ENCODE data around the gene IRF6.

IRF6 gene

GRCh38 chr1:209838537-209838936, 32.6 kb upstream of the IRF6 start:
- peaks cover 100% of the 10 kb centered on the region for H3K36me3 ChIP-seq (ENCODE audit: control insufficient read depth, low read depth, low read length)
- no peaks in the 10 kb centered on the region for H3K9me3 ChIP-seq (ENCODE audit: control insufficient read depth, low read depth, low read length)
- H3K27me3 ChIP-seq (ENCODE audit: control insufficient read depth, insufficient read depth, low read length), result no peaks in the 10 kb centered on the region
- no peak overlapping the region for H3K9ac ChIP-seq (ENCODE audit: low read length)
- no peaks in the 10 kb centered on the region for H3K4me1 ChIP-seq (ENCODE audit: control insufficient read depth, low read depth, low read length)
- no peak overlapping the region for H3K4me3 ChIP-seq (ENCODE audit: low read length)
- H3K27ac ChIP-seq (ENCODE audit: low read length), result no peak overlapping the region

GRCh38 chr1:209837671-209838070, 31.7 kb upstream of the IRF6 start:
- Histone ChIP-seq H3K9ac (ENCODE audit: low read length) (no peak overlapping the region), H3K9me3 (ENCODE audit: control insufficient read depth, low read depth, low read length) (no peaks in the 10 kb centered on the region), H3K36me3 (ENCODE audit: control insufficient read depth, low read depth, low read length) (peaks cover 98% of the 10 kb centered on the region), H3K27me3 (ENCODE audit: control insufficient read depth, insufficient read depth, low read length) (no peaks in the 10 kb centered on the region), H3K27ac (ENCODE audit: low read length) (no peak overlapping the region), H3K4me3 (ENCODE audit: low read length) (no peak overlapping the region), H3K4me1 (ENCODE audit: control insufficient read depth, low read depth, low read length) (no peaks in the 10 kb centered on the region)

- Histone ChIP-seq H3K36me3 (ENCODE audit: control insufficient read depth, low read depth, low read length) (peaks cover 94% of the 10 kb centered on the region), H3K9ac (ENCODE audit: low read length) (no peak overlapping the region), H3K27ac (ENCODE audit: low read length) (no peak overlapping the region), H3K4me3 (ENCODE audit: low read length) (no peak overlapping the region), H3K9me3 (ENCODE audit: control insufficient read depth, low read depth, low read length) (no peaks in the 10 kb centered on the region), H3K27me3 (ENCODE audit: control insufficient read depth, insufficient read depth, low read length) (no peaks in the 10 kb centered on the region), H3K4me1 (ENCODE audit: control insufficient read depth, low read depth, low read length) (no peaks in the 10 kb centered on the region)
These were observed 29.9 kb upstream of the IRF6 start for GRCh38 chr1:209835782-209836298.

GRCh38 chr1:209831615-209832014, 25.7 kb upstream of the IRF6 start:
- Histone ChIP-seq H3K27me3 (ENCODE audit: control insufficient read depth, insufficient read depth, low read length) (no peaks in the 10 kb centered on the region), H3K9ac (ENCODE audit: low read length) (no peak overlapping the region), H3K36me3 (ENCODE audit: control insufficient read depth, low read depth, low read length) (peaks cover 54% of the 10 kb centered on the region), H3K4me3 (ENCODE audit: low read length) (no peak overlapping the region), H3K9me3 (ENCODE audit: control insufficient read depth, low read depth, low read length) (no peaks in the 10 kb centered on the region), H3K4me1 (ENCODE audit: control insufficient read depth, low read depth, low read length) (no peaks in the 10 kb centered on the region), H3K27ac (ENCODE audit: low read length) (no peak overlapping the region)

GRCh38 chr1:209830722-209831121, 24.8 kb upstream of the IRF6 start:
- no peak overlapping the region for H3K4me3 ChIP-seq (ENCODE audit: low read length)
- no peaks in the 10 kb centered on the region for H3K27me3 ChIP-seq (ENCODE audit: control insufficient read depth, insufficient read depth, low read length)
- no peaks in the 10 kb centered on the region for H3K4me1 ChIP-seq (ENCODE audit: control insufficient read depth, low read depth, low read length)
- H3K36me3 ChIP-seq (ENCODE audit: control insufficient read depth, low read depth, low read length), result peaks cover 45% of the 10 kb centered on the region
- no peak overlapping the region for H3K27ac ChIP-seq (ENCODE audit: low read length)
- no peak overlapping the region for H3K9ac ChIP-seq (ENCODE audit: low read length)
- H3K9me3 ChIP-seq (ENCODE audit: control insufficient read depth, low read depth, low read length), result no peaks in the 10 kb centered on the region

GRCh38 chr1:209829716-209830115, 23.8 kb upstream of the IRF6 start:
- H3K36me3 ChIP-seq (ENCODE audit: control insufficient read depth, low read depth, low read length), result peaks cover 35% of the 10 kb centered on the region
- H3K27ac ChIP-seq (ENCODE audit: low read length), result no peak overlapping the region
- H3K9me3 ChIP-seq (ENCODE audit: control insufficient read depth, low read depth, low read length), result no peaks in the 10 kb centered on the region
- no peaks in the 10 kb centered on the region for H3K27me3 ChIP-seq (ENCODE audit: control insufficient read depth, insufficient read depth, low read length)
- no peak overlapping the region for H3K9ac ChIP-seq (ENCODE audit: low read length)
- no peaks in the 10 kb centered on the region for H3K4me1 ChIP-seq (ENCODE audit: control insufficient read depth, low read depth, low read length)
- no peak overlapping the region for H3K4me3 ChIP-seq (ENCODE audit: low read length)

- peaks cover 17% of the 10 kb centered on the region for H3K36me3 ChIP-seq (ENCODE audit: control insufficient read depth, low read depth, low read length)
- no peaks in the 10 kb centered on the region for H3K4me1 ChIP-seq (ENCODE audit: control insufficient read depth, low read depth, low read length)
- H3K4me3 ChIP-seq (ENCODE audit: low read length), result peak within 1 kb of the TSS; percentile 75
- peaks cover 5% of the 10 kb centered on the region for H3K27me3 ChIP-seq (ENCODE audit: control insufficient read depth, insufficient read depth, low read length)
- H3K9me3 ChIP-seq (ENCODE audit: control insufficient read depth, low read depth, low read length), result no peaks in the 10 kb centered on the region
- H3K9ac ChIP-seq (ENCODE audit: low read length), result peak within 1 kb of the TSS; percentile 31
- no peak within 1 kb of the TSS for H3K27ac ChIP-seq (ENCODE audit: low read length)
These were observed 21.7 kb upstream of the IRF6 start, which contains the start of gene UTP25 for GRCh38 chr1:209827384-209828262. Gene UTP25, plus strand, starts transcription at chr1:209827972. Its CDS starts 92 bp downstream, at chr1:209828064.

- H3K27ac ChIP-seq (ENCODE audit: low read length), result no peak overlapping the region
- no peak overlapping the region for H3K9ac ChIP-seq (ENCODE audit: low read length)
- peaks cover 2% of the 10 kb centered on the region for H3K36me3 ChIP-seq (ENCODE audit: control insufficient read depth, low read depth, low read length)
- no peaks in the 10 kb centered on the region for H3K4me1 ChIP-seq (ENCODE audit: control insufficient read depth, low read depth, low read length)
- H3K4me3 ChIP-seq (ENCODE audit: low read length), result no peak overlapping the region
- no peaks in the 10 kb centered on the region for H3K9me3 ChIP-seq (ENCODE audit: control insufficient read depth, low read depth, low read length)
- peaks cover 10% of the 10 kb centered on the region for H3K27me3 ChIP-seq (ENCODE audit: control insufficient read depth, insufficient read depth, low read length)
These were observed 19.9 kb upstream of the IRF6 start for GRCh38 chr1:209825591-209826434.

GRCh38 chr1:209823143-209824041, 17.4 kb upstream of the IRF6 start:
- no peaks in the 10 kb centered on the region for H3K9me3 ChIP-seq (ENCODE audit: control insufficient read depth, low read depth, low read length)
- no peak overlapping the region for H3K27ac ChIP-seq (ENCODE audit: low read length)
- H3K9ac ChIP-seq (ENCODE audit: low read length), result no peak overlapping the region
- H3K36me3 ChIP-seq (ENCODE audit: control insufficient read depth, low read depth, low read length), result no peaks in the 10 kb centered on the region
- H3K4me1 ChIP-seq (ENCODE audit: control insufficient read depth, low read depth, low read length), result no peaks in the 10 kb centered on the region
- H3K27me3 ChIP-seq (ENCODE audit: control insufficient read depth, insufficient read depth, low read length), result peaks cover 22% of the 10 kb centered on the region
- H3K4me3 ChIP-seq (ENCODE audit: low read length), result no peak overlapping the region

GRCh38 chr1:209822706-209823105, 16.8 kb upstream of the IRF6 start:
- Histone ChIP-seq H3K27me3 (ENCODE audit: control insufficient read depth, insufficient read depth, low read length) (peaks cover 22% of the 10 kb centered on the region), H3K9ac (ENCODE audit: low read length) (no peak overlapping the region), H3K4me1 (ENCODE audit: control insufficient read depth, low read depth, low read length) (no peaks in the 10 kb centered on the region), H3K27ac (ENCODE audit: low read length) (no peak overlapping the region), H3K36me3 (ENCODE audit: control insufficient read depth, low read depth, low read length) (no peaks in the 10 kb centered on the region), H3K9me3 (ENCODE audit: control insufficient read depth, low read depth, low read length) (no peaks in the 10 kb centered on the region), H3K4me3 (ENCODE audit: low read length) (no peak overlapping the region)

GRCh38 chr1:209820986-209821385, 15.0 kb upstream of the IRF6 start:
- H3K36me3 ChIP-seq (ENCODE audit: control insufficient read depth, low read depth, low read length), result no peaks in the 10 kb centered on the region
- H3K9ac ChIP-seq (ENCODE audit: low read length), result no peak overlapping the region
- peaks cover 22% of the 10 kb centered on the region for H3K27me3 ChIP-seq (ENCODE audit: control insufficient read depth, insufficient read depth, low read length)
- no peak overlapping the region for H3K27ac ChIP-seq (ENCODE audit: low read length)
- H3K4me3 ChIP-seq (ENCODE audit: low read length), result no peak overlapping the region
- no peaks in the 10 kb centered on the region for H3K4me1 ChIP-seq (ENCODE audit: control insufficient read depth, low read depth, low read length)
- no peaks in the 10 kb centered on the region for H3K9me3 ChIP-seq (ENCODE audit: control insufficient read depth, low read depth, low read length)
